ENCODE results near the gene ARHGAP42. TPM values are rescaled to one million over a fixed set of nuclear protein-coding genes. Genes with fewer than 3 reads are reported as not detected.

ARHGAP42 gene
- total RNA-seq, 4 donors from 2014 or later = 24.5 to 49.5 (median 26.7) TPM

DNA sequence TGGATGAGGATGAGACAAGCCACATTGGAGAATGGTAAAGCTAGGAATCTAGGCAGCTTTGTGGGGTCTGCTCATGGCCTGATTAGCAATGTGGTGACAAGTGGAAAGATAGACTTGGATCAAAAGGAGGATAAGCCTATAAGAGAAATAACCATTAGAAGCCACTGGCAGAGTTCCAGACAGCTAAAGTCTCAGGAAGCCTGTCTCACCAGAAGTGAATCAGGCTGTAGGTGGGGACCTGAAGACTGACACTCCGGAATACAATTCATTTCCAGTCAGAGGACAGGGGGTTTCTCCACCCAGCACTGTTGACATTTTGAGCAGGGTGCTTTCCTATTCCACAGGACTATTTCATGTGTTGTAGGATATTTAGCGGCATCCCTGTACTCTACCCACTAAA lies 129.7 kb downstream of the ARHGAP42 start:
- no peak for DNase-seq
- Histone ChIP-seq H3K36me3 (no peaks in the 10 kb centered on the region), H3K4me1 (no peaks in the 10 kb centered on the region), H3K4me3 (no peak overlapping the region), H3K27me3 (no peaks in the 10 kb centered on the region), H3K27ac (no peak overlapping the region), H3K9me3 (no peaks in the 10 kb centered on the region)
- no peak for TF ChIP-seq CTCF (IDR thresholded peaks at IDR 0.05)
- TF ChIP-seq POLR2A (IDR thresholded peaks at IDR 0.05) = no peak

- no peaks in the 10 kb centered on the region for H3K27me3 ChIP-seq
- H3K4me3 ChIP-seq = no peak overlapping the region
- no peaks in the 10 kb centered on the region for H3K4me1 ChIP-seq
- no peak for DNase-seq
- no peaks in the 10 kb centered on the region for H3K9me3 ChIP-seq
- H3K36me3 ChIP-seq = no peaks in the 10 kb centered on the region
- H3K27ac ChIP-seq = no peak overlapping the region
- TF ChIP-seq CTCF (IDR thresholded peaks at IDR 0.05) = no peak
- no peak for TF ChIP-seq POLR2A (IDR thresholded peaks at IDR 0.05)
Measured at GRCh38 chr11:100817620-100818019, 130.5 kb downstream of the ARHGAP42 start.

DNA sequence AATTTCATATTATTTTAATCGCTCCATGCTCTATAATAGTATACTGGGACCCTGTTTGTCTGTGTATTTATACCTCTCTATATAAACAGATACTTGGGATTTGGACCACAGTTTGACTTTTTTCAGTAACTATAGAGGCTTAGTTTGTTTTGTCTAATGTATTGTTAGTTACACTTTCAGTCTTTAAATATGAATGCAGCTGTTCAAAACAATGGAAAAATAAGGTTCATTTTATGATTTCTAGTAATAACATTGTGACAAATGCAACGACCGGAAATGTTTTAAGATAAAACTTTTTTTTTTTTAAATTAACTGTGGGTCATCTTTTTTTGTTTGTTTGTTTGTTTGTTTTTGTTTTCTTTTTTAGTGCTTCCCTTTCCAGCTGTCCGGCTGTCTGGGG lies 133.5 kb downstream of the ARHGAP42 start:
- TF ChIP-seq CTCF (IDR thresholded peaks at IDR 0.05) = no peak
- Histone ChIP-seq H3K36me3 (no peaks in the 10 kb centered on the region), H3K4me3 (no peak overlapping the region), H3K9me3 (no peaks in the 10 kb centered on the region), H3K27me3 (no peaks in the 10 kb centered on the region), H3K27ac (no peak overlapping the region), H3K4me1 (no peaks in the 10 kb centered on the region)
- DNase-seq = no peak

GRCh38 chr11:100821198-100821597 lies 134.1 kb downstream of the ARHGAP42 start:
- H3K27me3 ChIP-seq = no peaks in the 10 kb centered on the region
- TF ChIP-seq POLR2A (IDR thresholded peaks at IDR 0.05) (no peak), CTCF (IDR thresholded peaks at IDR 0.05) (no peak)
- no peak overlapping the region for H3K27ac ChIP-seq
- H3K9me3 ChIP-seq = no peaks in the 10 kb centered on the region
- H3K4me1 ChIP-seq = no peaks in the 10 kb centered on the region
- H3K36me3 ChIP-seq = no peaks in the 10 kb centered on the region
- no peak overlapping the region for H3K4me3 ChIP-seq
- no peak for DNase-seq

DNA sequence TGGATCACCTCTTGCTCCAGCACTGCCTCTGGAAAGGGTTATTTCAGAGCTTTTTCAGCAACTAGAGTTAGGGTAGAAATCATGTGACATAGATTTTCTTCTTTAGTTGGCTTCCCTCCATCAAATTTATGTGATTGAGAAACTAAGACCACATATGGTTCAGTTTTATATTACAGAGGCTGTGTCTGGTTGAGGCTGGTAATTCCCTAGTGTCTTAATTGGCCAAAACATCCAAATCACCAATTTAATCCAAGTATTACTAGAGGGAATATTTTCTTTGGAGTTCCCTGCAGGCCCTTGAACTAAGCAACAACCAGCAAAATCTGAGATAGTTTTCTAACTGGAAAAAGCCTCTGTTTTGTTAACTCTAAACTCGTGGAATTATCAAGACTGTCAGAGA lies 136.3 kb downstream of the ARHGAP42 start:
- H3K4me3 ChIP-seq = no peak overlapping the region
- H3K36me3 ChIP-seq = no peaks in the 10 kb centered on the region
- DNase-seq = no peak
- TF ChIP-seq POLR2A (IDR thresholded peaks at IDR 0.05) (no peak), CTCF (IDR thresholded peaks at IDR 0.05) (no peak)
- no peaks in the 10 kb centered on the region for H3K9me3 ChIP-seq
- H3K27me3 ChIP-seq = no peaks in the 10 kb centered on the region
- H3K4me1 ChIP-seq = no peaks in the 10 kb centered on the region
- no peak overlapping the region for H3K27ac ChIP-seq
